Endodermal cell (in vitro differentiated cells): ENCODE measurements around the gene ARFGEF3. TPM values are rescaled to one million over a fixed set of nuclear protein-coding genes. Genes with fewer than 3 reads are reported as not detected.
"Not testable (repeated sequence)": the region's sequence is repeated elsewhere in the genome, so short reads cannot be mapped to it uniquely, and the experiment has no call there.

Experiments used
- DNase-seq: peaks from one replicate; pipeline ENCODE4 v3.0.0-alpha.2; 2017
- H3K27ac ChIP-seq: 2 replicates; pipeline ENCODE4 v1.5.1; 2013; ENCODE audit warnings: mild to moderate bottlenecking, low read depth, low read length, moderate library complexity
- H3K27me3 ChIP-seq: 2 replicates; pipeline ENCODE4 v1.6.1; 2013; ENCODE audit warnings: mild to moderate bottlenecking, low read length, moderate library complexity; ENCODE audit not compliant: insufficient read depth, control insufficient read depth, poor library complexity, severe bottlenecking
- H3K36me3 ChIP-seq: 2 replicates; pipeline ENCODE4 v1.7.0; 2013; ENCODE audit warnings: mild to moderate bottlenecking, low read length, moderate library complexity; ENCODE audit not compliant: control insufficient read depth, insufficient read depth
- H3K4me1 ChIP-seq: one replicate; pipeline ENCODE4 v1.7.0; 2013; ENCODE audit warnings: low read length; ENCODE audit not compliant: control insufficient read depth, insufficient read depth
- H3K4me3 ChIP-seq: 2 replicates; pipeline ENCODE4 v1.5.1; 2013; ENCODE audit warnings: mild to moderate bottlenecking, low read length, moderate library complexity
- H3K9ac ChIP-seq: 2 replicates; pipeline ENCODE4 v1.6.1; 2013; ENCODE audit warnings: mild to moderate bottlenecking, low read length, moderate library complexity; ENCODE audit not compliant: poor library complexity, severe bottlenecking; ENCODE audit errors: extremely low read depth
- H3K9me3 ChIP-seq: 2 replicates; pipeline ENCODE4 v1.6.1; 2013; ENCODE audit warnings: mild to moderate bottlenecking, low read length, moderate library complexity; ENCODE audit not compliant: control insufficient read depth
- H3K27ac Mint-ChIP-seq: 2 replicates; pipeline ENCODE4 v1.8.0; 2020; ENCODE audit warnings: mixed read lengths
- H3K27me3 Mint-ChIP-seq: 2 replicates; pipeline ENCODE4 v1.8.0; 2021; ENCODE audit warnings: mild to moderate bottlenecking, mixed read lengths; ENCODE audit not compliant: insufficient read depth
- H3K36me3 Mint-ChIP-seq: 2 replicates; pipeline ENCODE4 v1.8.0; 2020; ENCODE audit warnings: low read depth, mixed read lengths
- H3K4me1 Mint-ChIP-seq: 2 replicates; pipeline ENCODE4 v1.8.0; 2020; ENCODE audit warnings: mixed read lengths
- H3K4me3 Mint-ChIP-seq: 2 replicates; pipeline ENCODE4 v1.8.0; 2020; ENCODE audit warnings: mild to moderate bottlenecking, moderate library complexity, mixed read lengths
- H3K9me3 Mint-ChIP-seq: 2 replicates; pipeline ENCODE4 v1.8.0; 2020; ENCODE audit warnings: mild to moderate bottlenecking, mixed read lengths
- CTCF ChIP-seq: fragments of 200-600 bp; sonication (generic); conservative IDR thresholded peaks from 2 replicates; pipeline ENCODE4 v1.5.0; 2021; ENCODE audit warnings: antibody characterized with exemption, mild to moderate bottlenecking
- WGBS, 2 experiments: methylation state at CpG; one replicate each; pipeline versions ENCODE4 v1.1.5 to v1.1.7; 2013; ENCODE audit warnings: missing lambda C conversion rate in 2 of 2, mixed read lengths in 1 of 2; ENCODE audit not compliant: insufficient coverage in 1 of 2, insufficient read length in 1 of 2; 5-methylcytosine and 5-hydroxymethylcytosine counted together
- total RNA-seq, 2 donors: library from RNA; stranded (reverse); fragmentation: NEBNext Ultra II Directional in 1 of 2; extraction: Animal tissue kit (Norgen Biotek cat#: 25700) in 1 of 2; gene quantifications; 2 replicates in 1 of 2; 3 replicates in 1 of 2; pipeline ENCODE4 v1.2.1, GENCODE V29; 2021

The ARFGEF3 gene
- total RNA-seq, 2 donors from 2014 or later = 10.9 to 14.3 TPM

GRCh38 chr6:138286698-138287097 lies 125.0 kb downstream of the ARFGEF3 start:
- WGBS, 2 experiments = 95 to 98% methylated on average over 15 to 17 of the region's 17 CpGs

GRCh38 chr6:138287144-138287955 lies 125.6 kb downstream of the ARFGEF3 start:
- Histone ChIP-seq H3K9ac (no peak overlapping the region), H3K36me3 (peaks cover 24% of the 10 kb centered on the region), H3K4me3 (no peak overlapping the region), H3K27ac (no peak overlapping the region), H3K27me3 (peaks cover 2% of the 10 kb centered on the region), H3K9me3 (no peaks in the 10 kb centered on the region), H3K4me1 (peaks cover 9% of the 10 kb centered on the region)
- peak; percentile 90 for DNase-seq
- Mint-ChIP-seq H3K4me1 (peaks cover 16% of the 10 kb centered on the region), H3K27me3 (no peaks in the 10 kb centered on the region), H3K9me3 (no peaks in the 10 kb centered on the region), H3K36me3 (peaks cover 16% of the 10 kb centered on the region), H3K4me3 (no peak overlapping the region), H3K27ac (no peak overlapping the region)
- WGBS, 2 experiments = 92 to 95% methylated on average over 11 of the region's 11 CpGs
- TF ChIP-seq CTCF = peak; percentile 90

More at GRCh38 chr6:138286698-138287097, 125.0 kb downstream of the ARFGEF3 start:
- Histone ChIP-seq H3K27me3 (no peaks in the 10 kb centered on the region), H3K4me3 (no peak overlapping the region), H3K4me1 (peaks cover 8% of the 10 kb centered on the region), H3K9ac (no peak overlapping the region), H3K9me3 (no peaks in the 10 kb centered on the region), H3K27ac (no peak overlapping the region), H3K36me3 (peaks cover 21% of the 10 kb centered on the region)
- TF ChIP-seq CTCF = no peak
- Mint-ChIP-seq H3K27ac (no peak overlapping the region), H3K9me3 (no peaks in the 10 kb centered on the region), H3K27me3 (no peaks in the 10 kb centered on the region), H3K4me1 (peaks cover 13% of the 10 kb centered on the region), H3K4me3 (no peak overlapping the region), H3K36me3 (peaks cover 16% of the 10 kb centered on the region)
- DNase-seq = no peak

- H3K4me3 ChIP-seq, H3K27ac Mint-ChIP-seq, H3K27ac ChIP-seq, H3K27me3 Mint-ChIP-seq, H3K9me3 ChIP-seq, H3K27me3 ChIP-seq, H3K4me1 ChIP-seq, H3K9me3 Mint-ChIP-seq, H3K9ac ChIP-seq, H3K4me3 Mint-ChIP-seq, DNase-seq: not testable (repeated sequence)
- H3K4me1 Mint-ChIP-seq = peaks cover 16% of the 10 kb centered on the region
- 96 to 98% methylated on average over 5 to 6 of the region's 6 CpGs for WGBS, 2 experiments
- H3K36me3 Mint-ChIP-seq = peaks cover 19% of the 10 kb centered on the region
- peaks cover 25% of the 10 kb centered on the region for H3K36me3 ChIP-seq
Measured at GRCh38 chr6:138288428-138289085, 126.8 kb downstream of the ARFGEF3 start.
